K562 treated with DMSO at 1 percent for 24 hours (cell line): ENCODE data around the gene HBM. TPM values are rescaled to one million over a fixed set of nuclear protein-coding genes. Genes with fewer than 3 reads are reported as not detected.

ENCODE experiments used
- total RNA-seq: library from RNA; unstranded; fragments of 300-600 nt; gene quantifications from 2 replicates; pipeline ENCODE4 v1.2.3, GENCODE V29; 2022; ENCODE audit warnings: low read depth; ENCODE audit not compliant: insufficient read depth

Gene HBM, protein sequence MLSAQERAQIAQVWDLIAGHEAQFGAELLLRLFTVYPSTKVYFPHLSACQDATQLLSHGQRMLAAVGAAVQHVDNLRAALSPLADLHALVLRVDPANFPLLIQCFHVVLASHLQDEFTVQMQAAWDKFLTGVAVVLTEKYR
- total RNA-seq = not detected in 2 replicates

DNA sequence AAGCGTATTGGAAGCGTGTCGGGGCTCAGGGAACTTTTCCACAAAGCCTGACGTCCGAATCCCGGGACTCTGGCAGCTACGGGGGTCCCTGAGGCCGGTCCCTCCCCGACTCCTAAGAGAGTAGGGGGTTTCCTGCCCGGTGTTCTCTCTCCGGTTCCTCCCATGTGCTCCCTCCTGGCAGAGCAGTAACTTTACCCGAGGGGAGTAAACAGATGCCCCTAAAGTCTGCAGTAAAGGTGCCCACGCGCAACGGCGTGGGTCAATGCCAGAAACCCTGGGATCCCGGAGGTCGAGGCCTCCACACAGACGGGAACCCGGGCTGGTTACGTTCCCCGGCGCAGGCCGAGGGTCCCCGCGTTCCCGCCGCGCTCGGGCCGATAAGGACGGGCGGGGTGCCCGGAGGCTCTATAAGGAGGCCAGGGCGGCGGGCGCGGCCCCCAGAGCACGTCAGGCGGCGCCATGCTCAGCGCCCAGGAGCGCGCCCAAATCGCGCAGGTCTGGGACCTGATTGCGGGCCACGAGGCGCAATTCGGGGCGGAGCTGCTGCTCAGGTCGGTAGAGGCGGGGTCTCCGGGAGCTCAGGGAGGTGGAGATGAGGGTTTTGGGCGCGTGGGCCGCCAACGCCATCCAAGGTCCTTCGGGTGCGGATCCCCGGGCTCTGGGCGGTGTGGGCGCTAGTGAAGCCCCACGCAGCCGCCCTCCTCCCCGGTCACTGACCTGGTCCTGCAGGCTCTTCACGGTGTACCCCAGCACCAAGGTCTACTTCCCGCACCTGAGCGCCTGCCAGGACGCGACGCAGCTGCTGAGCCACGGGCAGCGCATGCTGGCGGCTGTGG lies at the start of gene HBM:
TSS of gene HBM (plus strand) at position 440 of the 836 bp plus-strand sequence. CDS start at position 460, 20 bp downstream.

DNA sequence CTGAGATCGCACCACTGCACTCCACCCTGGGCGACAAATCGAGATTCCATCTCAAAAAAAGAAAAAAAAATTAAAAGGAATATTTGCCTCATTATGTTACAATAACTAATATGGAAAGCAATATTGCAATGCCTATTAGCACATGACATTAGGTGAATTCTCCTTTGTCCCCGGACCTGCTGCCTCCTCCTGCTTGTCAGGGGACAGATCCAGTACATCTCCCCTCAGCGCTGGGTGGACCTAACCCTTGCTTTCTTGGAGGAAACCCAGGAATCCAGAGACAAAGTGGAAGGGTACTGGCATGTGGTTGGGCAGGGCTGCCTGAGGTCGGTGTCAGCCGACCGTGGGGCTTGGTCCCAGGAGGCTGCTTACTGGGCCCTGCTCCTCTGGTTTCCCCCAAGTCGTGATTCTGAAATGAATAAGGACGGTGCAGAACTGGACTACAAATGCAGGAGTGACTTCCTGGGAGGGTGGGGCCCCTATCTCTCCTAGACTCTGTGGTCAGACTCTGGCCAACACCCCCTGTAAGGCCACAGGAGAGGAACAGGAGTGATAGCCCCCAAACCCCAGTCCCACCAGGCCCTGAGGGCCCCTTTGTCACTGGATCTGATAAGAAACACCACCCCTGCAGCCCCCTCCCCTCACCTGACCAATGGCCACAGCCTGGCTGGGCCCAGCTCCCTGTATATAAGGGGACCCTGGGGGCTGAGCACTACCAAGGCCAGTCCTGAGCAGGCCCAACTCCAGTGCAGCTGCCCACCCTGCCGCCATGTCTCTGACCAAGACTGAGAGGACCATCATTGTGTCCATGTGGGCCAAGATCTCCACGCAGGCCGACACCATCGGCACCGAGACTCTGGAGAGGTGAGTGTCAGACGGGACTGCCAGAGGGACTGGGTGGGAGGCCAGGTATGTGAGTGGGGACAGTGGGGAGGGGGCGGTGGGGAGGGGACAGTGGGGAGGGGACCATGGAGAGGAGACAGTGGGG lies 13.3 kb upstream of the HBM start, which contains the start of gene HBZ:
TSS of gene HBZ (plus strand) at position 504 of the 988 bp plus-strand sequence. CDS start at position 770, 266 bp downstream.

DNA sequence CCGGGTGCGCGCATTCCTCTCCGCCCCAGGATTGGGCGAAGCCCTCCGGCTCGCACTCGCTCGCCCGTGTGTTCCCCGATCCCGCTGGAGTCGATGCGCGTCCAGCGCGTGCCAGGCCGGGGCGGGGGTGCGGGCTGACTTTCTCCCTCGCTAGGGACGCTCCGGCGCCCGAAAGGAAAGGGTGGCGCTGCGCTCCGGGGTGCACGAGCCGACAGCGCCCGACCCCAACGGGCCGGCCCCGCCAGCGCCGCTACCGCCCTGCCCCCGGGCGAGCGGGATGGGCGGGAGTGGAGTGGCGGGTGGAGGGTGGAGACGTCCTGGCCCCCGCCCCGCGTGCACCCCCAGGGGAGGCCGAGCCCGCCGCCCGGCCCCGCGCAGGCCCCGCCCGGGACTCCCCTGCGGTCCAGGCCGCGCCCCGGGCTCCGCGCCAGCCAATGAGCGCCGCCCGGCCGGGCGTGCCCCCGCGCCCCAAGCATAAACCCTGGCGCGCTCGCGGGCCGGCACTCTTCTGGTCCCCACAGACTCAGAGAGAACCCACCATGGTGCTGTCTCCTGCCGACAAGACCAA lies 6.7 kb downstream of the HBM start, which contains the start of gene HBA2:
TSS of gene HBA2 (plus strand) at position 503 of the 568 bp plus-strand sequence. CDS start at position 540, 37 bp downstream.

DNA sequence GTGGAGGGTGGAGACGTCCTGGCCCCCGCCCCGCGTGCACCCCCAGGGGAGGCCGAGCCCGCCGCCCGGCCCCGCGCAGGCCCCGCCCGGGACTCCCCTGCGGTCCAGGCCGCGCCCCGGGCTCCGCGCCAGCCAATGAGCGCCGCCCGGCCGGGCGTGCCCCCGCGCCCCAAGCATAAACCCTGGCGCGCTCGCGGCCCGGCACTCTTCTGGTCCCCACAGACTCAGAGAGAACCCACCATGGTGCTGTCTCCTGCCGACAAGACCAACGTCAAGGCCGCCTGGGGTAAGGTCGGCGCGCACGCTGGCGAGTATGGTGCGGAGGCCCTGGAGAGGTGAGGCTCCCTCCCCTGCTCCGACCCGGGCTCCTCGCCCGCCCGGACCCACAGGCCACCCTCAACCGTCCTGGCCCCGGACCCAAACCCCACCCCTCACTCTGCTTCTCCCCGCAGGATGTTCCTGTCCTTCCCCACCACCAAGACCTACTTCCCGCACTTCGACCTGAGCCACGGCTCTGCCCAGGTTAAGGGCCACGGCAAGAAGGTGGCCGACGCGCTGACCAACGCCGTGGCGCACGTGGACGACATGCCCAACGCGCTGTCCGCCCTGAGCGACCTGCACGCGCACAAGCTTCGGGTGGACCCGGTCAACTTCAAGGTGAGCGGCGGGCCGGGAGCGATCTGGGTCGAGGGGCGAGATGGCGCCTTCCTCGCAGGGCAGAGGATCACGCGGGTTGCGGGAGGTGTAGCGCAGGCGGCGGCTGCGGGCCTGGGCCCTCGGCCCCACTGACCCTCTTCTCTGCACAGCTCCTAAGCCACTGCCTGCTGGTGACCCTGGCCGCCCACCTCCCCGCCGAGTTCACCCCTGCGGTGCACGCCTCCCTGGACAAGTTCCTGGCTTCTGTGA lies 11.0 kb downstream of the HBM start, which contains the start of gene HBA1:
TSS of gene HBA1 (plus strand) at position 204 of the 906 bp plus-strand sequence. CDS start at position 241, 37 bp downstream.

DNA sequence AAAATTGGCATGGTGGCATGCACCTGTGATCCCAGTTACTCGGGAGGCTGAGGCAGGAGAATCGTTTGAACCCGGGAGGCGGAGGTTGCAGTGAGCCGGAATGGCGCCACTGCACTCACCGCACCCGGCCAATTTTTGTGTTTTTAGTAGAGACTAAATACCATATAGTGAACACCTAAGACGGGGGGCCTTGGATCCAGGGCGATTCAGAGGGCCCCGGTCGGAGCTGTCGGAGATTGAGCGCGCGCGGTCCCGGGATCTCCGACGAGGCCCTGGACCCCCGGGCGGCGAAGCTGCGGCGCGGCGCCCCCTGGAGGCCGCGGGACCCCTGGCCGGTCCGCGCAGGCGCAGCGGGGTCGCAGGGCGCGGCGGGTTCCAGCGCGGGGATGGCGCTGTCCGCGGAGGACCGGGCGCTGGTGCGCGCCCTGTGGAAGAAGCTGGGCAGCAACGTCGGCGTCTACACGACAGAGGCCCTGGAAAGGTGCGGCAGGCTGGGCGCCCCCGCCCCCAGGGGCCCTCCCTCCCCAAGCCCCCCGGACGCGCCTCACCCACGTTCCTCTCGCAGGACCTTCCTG lies 14.4 kb downstream of the HBM start, which contains the start of gene HBQ1:
TSS of gene HBQ1 (plus strand) at position 359 of the 575 bp plus-strand sequence. CDS start at position 387, 28 bp downstream.

Other genes starting within 250 kb of the HBM start
- gene POLR3K, start 112.4 kb upstream of the HBM start, total RNA-seq = 35.0 and 37.9 TPM in 2 replicates
- 77.2 and 84.6 TPM in 2 replicates for gene SNRNP25, start 112.2 kb upstream of the HBM start, total RNA-seq
- 7.8 and 10.0 TPM in 2 replicates for gene RHBDF1, start 93.3 kb upstream of the HBM start, total RNA-seq
- gene MPG, start 87.8 kb upstream of the HBM start, total RNA-seq = 137 and 140 TPM in 2 replicates
- 57.2 and 57.4 TPM in 2 replicates for gene NPRL3, start 27.3 kb upstream of the HBM start, total RNA-seq
- gene HBZ, start 13.3 kb upstream of the HBM start, total RNA-seq = 91.3 and 104 TPM in 2 replicates
- gene HBA2, start 6.9 kb downstream of the HBM start, total RNA-seq = 164 and 196 TPM in 2 replicates
- 610 and 805 TPM in 2 replicates for gene HBA1, start 10.7 kb downstream of the HBM start, total RNA-seq
- gene HBQ1, start 14.5 kb downstream of the HBM start, total RNA-seq = 62.5 and 62.7 TPM in 2 replicates
- 32.0 and 39.7 TPM in 2 replicates for gene LUC7L, start 63.5 kb downstream of the HBM start, total RNA-seq
- gene FAM234A, start 68.8 kb downstream of the HBM start, total RNA-seq = 121 and 124 TPM in 2 replicates
- gene RGS11, start 110.0 kb downstream of the HBM start, total RNA-seq = not detected in 2 replicates
- gene ARHGDIG, start 114.6 kb downstream of the HBM start, total RNA-seq = not detected in 2 replicates
- not detected in 2 replicates for gene PDIA2, start 117.2 kb downstream of the HBM start, total RNA-seq
- 43.7 and 44.5 TPM in 2 replicates for gene AXIN1, start 186.7 kb downstream of the HBM start, total RNA-seq
- 122 and 140 TPM in 2 replicates for gene MRPL28, start 204.6 kb downstream of the HBM start, total RNA-seq
- 124 and 139 TPM in 2 replicates for gene PGAP6, start 216.0 kb downstream of the HBM start, total RNA-seq
- gene NME4, start 231.2 kb downstream of the HBM start, total RNA-seq = 154 and 165 TPM in 2 replicates
- gene DECR2, start 235.9 kb downstream of the HBM start, total RNA-seq = 56.3 and 58.3 TPM in 2 replicates